Measurements from ENCODE around the gene ADAMTS16. TPM values are rescaled to one million over a fixed set of nuclear protein-coding genes. Genes with fewer than 3 reads are reported as not detected.

Gene ADAMTS16
- total and polyA plus RNA-seq, 9 of the 15 experiments (the other 6 are each of a cell fraction or from before 2014, with no cell fraction given), result not detected

- Histone ChIP-seq H3K9me3 (replicated peaks; ENCODE audit: control insufficient read depth, insufficient read depth, low read depth, low read length) (no peaks in the 10 kb centered on the region), H3K9ac (ENCODE audit: insufficient read depth in 1 of 2, low read depth in 2 of 2, low read length in 2 of 2) (no peak overlapping the region), H2AFZ (ENCODE audit: low read depth, low read length) (no peak overlapping the region), H4K20me1 (replicated peaks; ENCODE audit: control insufficient read depth, insufficient read depth, low read length) (no peaks in the 10 kb centered on the region), H3K4me3 (no peak overlapping the region), H3K79me2 (ENCODE audit: control insufficient read depth, insufficient read depth, low read length) (no peaks in the 10 kb centered on the region), H3K4me1 (replicated peaks in 1 of 2; ENCODE audit: control insufficient read depth in 2 of 2, insufficient read depth in 2 of 2, low read length in 2 of 2) (no peaks in the 10 kb centered on the region), H3K36me3 (ENCODE audit: control insufficient read depth, insufficient read depth, low read length) (no peaks in the 10 kb centered on the region), H3K4me2 (ENCODE audit: insufficient read depth, low read length) (no peak overlapping the region), H3K27ac (ENCODE audit: extremely low read depth, low read depth, low read length) (no peak overlapping the region), H3K27me3 (ENCODE audit: control insufficient read depth in 2 of 2, insufficient read depth in 2 of 2, low read length in 2 of 2) (peaks cover 6 to 39% of the 10 kb centered on the region in 2 experiments; a peak in 3 of 5 replicates), H3K9me1 (ENCODE audit: control insufficient read depth, insufficient read depth, low read length) (no peaks in the 10 kb centered on the region)
- no peak for ATAC-seq
- 5% methylated on average over 5 of the region's 6 CpGs for WGBS (ENCODE audit: insufficient coverage, low coverage, missing lambda C conversion rate)
- ChIA-PET CTCF (ENCODE audit: low intra/inter-chr PET ratio) (no interaction called here), POLR2A (interaction anchor here (0.6 kb wide), 2 partner anchors 20 to 108 kb away, joined by 3 read pairs; no protein-coding TSS in a partner anchor)
- no TSS peak for BruUV-seq (replicated peaks)
- no peak for DNase-seq (ENCODE audit: extremely low read depth in 1 of 4, low spot score in 3 of 4)
- in situ Hi-C loops (cut with MboI) (no loop called here), intact Hi-C loops (cut with micrococcal nuclease) (no loop called here)
- FAIRE-seq, result no peak
- TF ChIP-seq NR2C1 (IDR thresholded peaks at IDR 0.05) (no peak), NR2C1 (tag; IDR thresholded peaks at IDR 0.05) (no peak), ZNF740 (CRISPR knock-in tag; IDR thresholded peaks at IDR 0.05) (no peak), ZNF740 (tag; IDR thresholded peaks at IDR 0.05) (no peak), ZNF668 (CRISPR knock-in tag; IDR thresholded peaks at IDR 0.05) (no peak), NELFE (IDR thresholded peaks at IDR 0.05; ENCODE audit: insufficient read depth, insufficient read length) (no peak), JUN (IDR thresholded peaks at IDR 0.05; ENCODE audit: borderline replicate concordance, low read depth, low read length) (no peak), JUN (CRISPR knock-in tag; IDR thresholded peaks at IDR 0.05; ENCODE audit: borderline replicate concordance) (no peak), STAT6 (CRISPR knock-in tag; IDR thresholded peaks at IDR 0.05) (no peak), MIER1 (IDR thresholded peaks at IDR 0.05; ENCODE audit: low read depth) (no peak), ZBTB5 (IDR thresholded peaks at IDR 0.05) (no peak), HDAC8 (tag; IDR thresholded peaks at IDR 0.05) (no peak)
- TF ChIP-seq, protein P1, sequence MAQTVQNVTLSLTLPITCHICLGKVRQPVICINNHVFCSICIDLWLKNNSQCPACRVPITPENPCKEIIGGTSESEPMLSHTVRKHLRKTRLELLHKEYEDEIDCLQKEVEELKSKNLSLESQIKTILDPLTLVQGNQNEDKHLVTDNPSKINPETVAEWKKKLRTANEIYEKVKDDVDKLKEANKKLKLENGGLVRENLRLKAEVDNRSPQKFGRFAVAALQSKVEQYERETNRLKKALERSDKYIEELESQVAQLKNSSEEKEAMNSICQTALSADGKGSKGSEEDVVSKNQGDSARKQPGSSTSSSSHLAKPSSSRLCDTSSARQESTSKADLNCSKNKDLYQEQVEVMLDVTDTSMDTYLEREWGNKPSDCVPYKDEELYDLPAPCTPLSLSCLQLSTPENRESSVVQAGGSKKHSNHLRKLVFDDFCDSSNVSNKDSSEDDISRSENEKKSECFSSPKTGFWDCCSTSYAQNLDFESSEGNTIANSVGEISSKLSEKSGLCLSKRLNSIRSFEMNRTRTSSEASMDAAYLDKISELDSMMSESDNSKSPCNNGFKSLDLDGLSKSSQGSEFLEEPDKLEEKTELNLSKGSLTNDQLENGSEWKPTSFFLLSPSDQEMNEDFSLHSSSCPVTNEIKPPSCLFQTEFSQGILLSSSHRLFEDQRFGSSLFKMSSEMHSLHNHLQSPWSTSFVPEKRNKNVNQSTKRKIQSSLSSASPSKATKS (CRISPR knock-in tag; IDR thresholded peaks at IDR 0.05), result no peak
Observed at GRCh38 chr5:5296051-5296450, 155.9 kb downstream of the ADAMTS16 start.
